HepG2 (cell line): ENCODE results near the gene SYCE3. TPM values are rescaled to one million over a fixed set of nuclear protein-coding genes. Genes with fewer than 3 reads are reported as not detected.

ENCODE experiments used
- ARID2 ChIP-seq: sonication (generic); formaldehyde crosslinking; IDR thresholded peaks from 2 replicates; pipeline ENCODE4 v1.8.1; 2022; ENCODE audit warnings: mild to moderate bottlenecking, missing genetic modification reagents, borderline replicate concordance
- BRD4 ChIP-seq: sonication (generic); formaldehyde crosslinking; IDR thresholded peaks from 2 replicates; pipeline ENCODE4 v1.4.0; 2020; ENCODE audit warnings: missing genetic modification reagents
- E2F2 ChIP-seq: sonication (generic); formaldehyde crosslinking; IDR thresholded peaks from 2 replicates; pipeline ENCODE4 v1.4.0; 2020; ENCODE audit warnings: missing genetic modification reagents, borderline replicate concordance
- HOMEZ ChIP-seq: IDR thresholded peaks from 2 replicates; pipeline ENCODE4 v1.6.1; 2016; ENCODE audit warnings: low read depth
- LBX2 ChIP-seq: sonication (generic); formaldehyde crosslinking; IDR thresholded peaks from 2 replicates; pipeline ENCODE4 v1.5.0; 2020; ENCODE audit warnings: missing genetic modification reagents, mild to moderate bottlenecking, borderline replicate concordance
- MYPOP ChIP-seq: sonication (generic); formaldehyde crosslinking; IDR thresholded peaks from 2 replicates; pipeline ENCODE4 v1.8.1; 2023; ENCODE audit warnings: mild to moderate bottlenecking, moderate library complexity, missing genetic modification reagents
- PREB ChIP-seq: sonication (generic); formaldehyde crosslinking; IDR thresholded peaks from 2 replicates; pipeline ENCODE4 v1.4.0; 2020; ENCODE audit warnings: missing genetic modification reagents
- RELA ChIP-seq: sonication (generic); formaldehyde crosslinking; IDR thresholded peaks from 2 replicates; pipeline ENCODE4 v1.4.0; 2020; ENCODE audit warnings: missing genetic modification reagents
- RFXAP ChIP-seq: sonication (generic); formaldehyde crosslinking; IDR thresholded peaks from 2 replicates; pipeline ENCODE4 v1.4.0; 2020; ENCODE audit warnings: missing genetic modification reagents, borderline replicate concordance
- SIX1 ChIP-seq: sonication (generic); formaldehyde crosslinking; IDR thresholded peaks from 2 replicates; pipeline ENCODE4 v1.4.0; 2020; ENCODE audit warnings: missing genetic modification reagents, borderline replicate concordance
- SRY ChIP-seq: sonication (generic); formaldehyde crosslinking; IDR thresholded peaks from 2 replicates; pipeline ENCODE4 v1.8.0; 2022; ENCODE audit warnings: mild to moderate bottlenecking, missing genetic modification reagents
- ZBTB38 ChIP-seq: sonication (generic); formaldehyde crosslinking; IDR thresholded peaks from 2 replicates; pipeline ENCODE4 v1.5.1; 2020; ENCODE audit warnings: mild to moderate bottlenecking, missing genetic modification reagents
- ZBTB46 ChIP-seq: sonication (generic); formaldehyde crosslinking; IDR thresholded peaks from 2 replicates; pipeline ENCODE4 v1.4.0; 2020; ENCODE audit warnings: mild to moderate bottlenecking, missing genetic modification reagents, borderline replicate concordance
- ZFAT ChIP-seq: sonication (generic); formaldehyde crosslinking; conservative IDR thresholded peaks from 2 replicates; pipeline ENCODE4 v1.8.1; 2023; ENCODE audit warnings: missing genetic modification reagents, inconsistent platforms
- ZIK1 ChIP-seq: sonication (generic); formaldehyde crosslinking; IDR thresholded peaks from 2 replicates; pipeline ENCODE4 v1.5.0; 2020; ENCODE audit warnings: mild to moderate bottlenecking, low read depth, missing genetic modification reagents, borderline replicate concordance
- ZMYM4 ChIP-seq: sonication (generic); formaldehyde crosslinking; IDR thresholded peaks from 2 replicates; pipeline ENCODE4 v1.8.1; 2023; ENCODE audit warnings: mild to moderate bottlenecking, missing genetic modification reagents
- ZNF337 ChIP-seq: sonication (generic); formaldehyde crosslinking; IDR thresholded peaks from 2 replicates; pipeline ENCODE4 v1.5.1; 2020; ENCODE audit warnings: missing genetic modification reagents, low read depth, mild to moderate bottlenecking, borderline replicate concordance
- ZNF563 ChIP-seq: sonication (generic); formaldehyde crosslinking; IDR thresholded peaks from 2 replicates; pipeline ENCODE4 v1.8.0; 2022; ENCODE audit warnings: mild to moderate bottlenecking, moderate library complexity, missing genetic modification reagents
- ZNF720 ChIP-seq: sonication (generic); formaldehyde crosslinking; IDR thresholded peaks from 2 replicates; pipeline ENCODE4 v1.4.0; 2020; ENCODE audit warnings: missing genetic modification reagents
- ZNF740 ChIP-seq: sonication (generic); formaldehyde crosslinking; IDR thresholded peaks from 2 replicates; pipeline ENCODE4 v1.4.0; 2020; ENCODE audit warnings: missing genetic modification reagents
- ZNF773 ChIP-seq: sonication (generic); formaldehyde crosslinking; IDR thresholded peaks from 2 replicates; pipeline ENCODE4 v1.4.0; 2020; ENCODE audit warnings: missing genetic modification reagents, borderline replicate concordance
- ZNF792 ChIP-seq: IDR thresholded peaks from 2 replicates; pipeline ENCODE4 v1.6.1; 2016
- polyA plus RNA-seq, 8 experiments: library from polyadenylated mRNA; depleted of rRNA in 3 of 8; stranded (reverse) in 7 of 8; unstranded in 1 of 8; fragments of >200 nt; fragmentation: Illumina TruSeq in 4 of 8; extraction: Trizol in 4 of 8; gene quantifications; 2 replicates each; pipeline versions ENCODE4 v1.2.1 to v1.2.3, GENCODE V29; 2011 to 2016; ENCODE audit warnings: low read depth in 4 of 8, missing spikeins in 1 of 8, mixed read lengths in 1 of 8; ENCODE audit not compliant: insufficient read depth in 1 of 8
- total RNA-seq, 5 experiments: library from RNA; depleted of rRNA; stranded (reverse); fragments of >200 nt; fragmentation: Illumina TruSeq; extraction: Trizol; gene quantifications; 2 replicates each; pipeline ENCODE4 v1.2.3, GENCODE V29; 2016; ENCODE audit warnings: low read depth in 1 of 5

SYCE3 gene
- total and polyA plus RNA-seq, 2 of the 13 experiments (the other 11 are each of a cell fraction or from before 2014, with no cell fraction given), result not detected

GRCh38 chr22:50583294-50583861 is 20.7 kb upstream of the SYCE3 start (continued):
- TF ChIP-seq ZBTB46 (0 out of 2 replicates have a peak, but pooled peaks have one; percentile 6), ZNF773 (CRISPR knock-in tag) (no peak), RELA (no peak), ZNF563 (CRISPR knock-in tag) (no peak), MYPOP (CRISPR knock-in tag) (no peak), BRD4 (CRISPR knock-in tag) (0 out of 2 replicates have a peak, but pooled peaks have one; percentile 32), RFXAP (no peak), ZNF720 (no peak), HOMEZ (no peak), ZNF740 (CRISPR knock-in tag) (no peak), ZFAT (CRISPR knock-in tag) (no peak), E2F2 (CRISPR knock-in tag) (no peak), ZBTB38 (CRISPR knock-in tag) (no peak), ZIK1 (no peak; the same call in 1 of the 2 replicates), SRY (CRISPR knock-in tag) (peak; percentile 12; the same call in 1 of the 2 replicates), ARID2 (CRISPR knock-in tag) (0 out of 2 replicates have a peak, but pooled peaks have one; percentile 67), LBX2 (no peak), PREB (CRISPR knock-in tag) (no peak), ZNF792 (no peak), ZMYM4 (no peak), ZNF337 (CRISPR knock-in tag) (peak; percentile 21; the same call in 1 of the 2 replicates), SIX1 (CRISPR knock-in tag) (no peak)
